Gastroesophageal sphincter (tissue), 4 donors: ENCODE data around the gene AP2B1. TPM values are rescaled to one million over a fixed set of nuclear protein-coding genes. Genes with fewer than 3 reads are reported as not detected.
A peak's percentile ranks its signal among the peaks of the same experiment; 100 is the strongest.

Source experiments
- ATAC-seq: fragments of 150-250 bp; one replicate; pipeline ENCODE4 v1.9.1; 2016; ENCODE audit warnings: mild to moderate bottlenecking, moderate library complexity
- H3K27ac ChIP-seq, 4 donors: fragments of 200-600 bp; sonication (generic) in 3 of 4; 1 replicate in 3 of 4; 2 replicates in 1 of 4; pipeline ENCODE4 v1.5.1; 2016 to 2019
- H3K27me3 ChIP-seq: fragments of 200-600 bp; sonication (generic); one replicate; pipeline ENCODE4 v1.5.1; 2019
- H3K36me3 ChIP-seq, 2 donors: fragments of 200-600 bp; sonication (generic); one replicate each; pipeline ENCODE4 v1.5.1; 2019; ENCODE audit warnings: control low read depth in 1 of 2
- H3K4me1 ChIP-seq, 3 donors: fragments of 200-600 bp; sonication (generic); 1 replicate in 2 of 3; 2 replicates in 1 of 3; pipeline ENCODE4 v1.5.1; 2016 to 2019; ENCODE audit warnings: control low read depth in 2 of 3
- H3K4me3 ChIP-seq, 2 donors: fragments of 200-600 bp; sonication (generic); one replicate each; pipeline ENCODE4 v1.5.1; 2019; ENCODE audit warnings: mild to moderate bottlenecking in 1 of 2, moderate library complexity in 1 of 2
- H3K9me3 ChIP-seq, 3 donors: fragments of 200-600 bp; sonication (generic); one replicate each; pipeline ENCODE4 v1.5.1; 2017 to 2019; ENCODE audit warnings: control low read depth in 2 of 3
- CTCF ChIP-seq, 4 experiments: fragments of 200-600 bp in 2 of 4; fragments of 450-650 bp in 2 of 4; sonication (generic) in 1 of 4; IDR thresholded peaks; one replicate each; pipeline ENCODE4 v1.5.1; 2017 to 2019; ENCODE audit warnings: antibody characterized with exemption in 4 of 4, mild to moderate bottlenecking in 2 of 4, moderate library complexity in 2 of 4
- EP300 ChIP-seq: sonication (generic); formaldehyde crosslinking; IDR thresholded peaks from one replicate; pipeline ENCODE4 v1.6.1; 2017; ENCODE audit warnings: antibody characterized with exemption, mild to moderate bottlenecking
- POLR2A ChIP-seq, 2 donors: fragments of 450-650 bp; IDR thresholded peaks; one replicate each; pipeline ENCODE4 v1.6.1; 2017; ENCODE audit warnings: antibody characterized with exemption in 2 of 2, mild to moderate bottlenecking in 2 of 2, moderate library complexity in 1 of 2
- POLR2AphosphoS5 ChIP-seq: sonication (generic); formaldehyde crosslinking; IDR thresholded peaks from one replicate; pipeline ENCODE4 v1.6.1; 2017; ENCODE audit warnings: antibody characterized with exemption
- WGBS, 2 donors: methylation state at CpG; one replicate each; pipeline ENCODE4 v1.1.5; 2018; ENCODE audit warnings: low coverage in 1 of 2; 5-methylcytosine and 5-hydroxymethylcytosine counted together
- total RNA-seq, 4 donors: library from RNA; depleted of rRNA; stranded (reverse); fragments of >200 nt; gene quantifications; one replicate each; pipeline ENCODE4 v1.1.0, GENCODE V29; 2016

The AP2B1 gene
- total RNA-seq, 4 donors from 2014 or later = 104 to 383 (median 185) TPM

GRCh38 chr17:35731239-35731916 lies 144.3 kb downstream of the AP2B1 start, which contains the start of gene RASL10B:
Gene RASL10B (plus strand): TSS chr17:35731639. CDS start chr17:35735185, 3,546 bp downstream.
- no peak for TF ChIP-seq CTCF (IDR thresholded peaks at IDR 0.05)
- no peak for TF ChIP-seq EP300
- no peak for TF ChIP-seq POLR2A (IDR thresholded peaks at IDR 0.05)
- no peak for TF ChIP-seq POLR2AphosphoS5
- ATAC-seq = peak; percentile 80
- H3K4me1 ChIP-seq = peaks cover 10 to 53% (median 18%) of the 10 kb centered on the region in 3 donors
- peaks cover 0 to 8% of the 10 kb centered on the region in 2 donors for H3K36me3 ChIP-seq
- peak within 1 kb of the TSS; percentile 86 to 87 for H3K4me3 ChIP-seq
- no peaks in the 10 kb centered on the region for H3K27me3 ChIP-seq
- WGBS, 2 donors = 10% methylated on average over 2 of the region's 44 CpGs; no CpG with 5 or more reads in 1 of the 2 donors
- no peaks in the 10 kb centered on the region for H3K9me3 ChIP-seq
- H3K27ac ChIP-seq = peak within 1 kb of the TSS; percentile 4 to 75 (median 62)

GRCh38 chr17:35731917-35732805 lies 145.0 kb downstream of the AP2B1 start:
- WGBS, 2 donors = 40 to 41% methylated on average over 4 to 11 of the region's 47 CpGs
- no peaks in the 10 kb centered on the region for H3K9me3 ChIP-seq
- peaks cover 0 to under 1% of the 10 kb centered on the region in 2 donors for H3K36me3 ChIP-seq
- peaks cover 2 to 45% (median 11%) of the 10 kb centered on the region in 3 donors for H3K4me1 ChIP-seq
- H3K27ac ChIP-seq = peak overlapping the region; percentile 4 to 75 (median 62)
- peak; percentile 27 for ATAC-seq
- no peaks in the 10 kb centered on the region for H3K27me3 ChIP-seq
- no peak for TF ChIP-seq CTCF (IDR thresholded peaks at IDR 0.05)
- no peak for TF ChIP-seq POLR2AphosphoS5
- TF ChIP-seq POLR2A (IDR thresholded peaks at IDR 0.05) = no peak
- TF ChIP-seq EP300 = no peak
- peak overlapping the region; percentile 86 to 87 for H3K4me3 ChIP-seq

- Histone ChIP-seq H3K4me1 (peaks cover 2 to 39% (median 11%) of the 10 kb centered on the region in 3 donors), H3K9me3 (no peaks in the 10 kb centered on the region), H3K4me3 (peak overlapping the region; percentile 86 to 87), H3K27me3 (no peaks in the 10 kb centered on the region), H3K36me3 (no peaks in the 10 kb centered on the region), H3K27ac (no peak overlapping the region)
- ATAC-seq = no peak
- no peak for TF ChIP-seq EP300
- TF ChIP-seq POLR2AphosphoS5 = no peak
- no peak for TF ChIP-seq CTCF (IDR thresholded peaks at IDR 0.05)
- no peak for TF ChIP-seq POLR2A (IDR thresholded peaks at IDR 0.05)
- WGBS, 2 donors = 86% methylated on average over 1 of the region's 1 CpG; no CpG with 5 or more reads in 1 of the 2 donors
Observed at GRCh38 chr17:35732806-35733136, 145.6 kb downstream of the AP2B1 start.

- Histone ChIP-seq H3K9me3 (no peaks in the 10 kb centered on the region), H3K27me3 (no peaks in the 10 kb centered on the region), H3K27ac (no peak overlapping the region), H3K4me1 (peaks cover 2 to 33% (median 11%) of the 10 kb centered on the region in 3 donors), H3K36me3 (no peaks in the 10 kb centered on the region), H3K4me3 (no peak overlapping the region)
- TF ChIP-seq POLR2A (IDR thresholded peaks at IDR 0.05) (no peak), EP300 (no peak), CTCF (IDR thresholded peaks at IDR 0.05) (no peak), POLR2AphosphoS5 (no peak)
- 85% methylated on average over 5 of the region's 6 CpGs; no CpG with 5 or more reads in 1 of the 2 donors for WGBS, 2 donors
- ATAC-seq = no peak
Observed at GRCh38 chr17:35733366-35733765, 146.2 kb downstream of the AP2B1 start.
